PFSK-1 (cell line): ENCODE measurements around the gene ENG.

Source experiments
- FOXP2 ChIP-seq: optimal IDR thresholded peaks from 2 replicates; pipeline ENCODE3; 2011; ENCODE audit warnings: borderline replicate concordance, control low read depth, inconsistent platforms; ENCODE audit not compliant: insufficient read depth; ENCODE audit errors: extremely low read length, extremely low read depth
- POLR2AphosphoS5 ChIP-seq: IDR thresholded peaks from 2 replicates; pipeline ENCODE4 v1.6.1; 2012; ENCODE audit warnings: low read depth, mild to moderate bottlenecking, control low read depth, low read length, moderate library complexity
- REST ChIP-seq, 2 experiments: IDR thresholded peaks; 2 replicates each; pipeline versions ENCODE4 v1.6.1 to v1.8.0; 2011 to 2012; ENCODE audit warnings: low read depth in 2 of 2, low read length in 2 of 2, control low read depth in 1 of 2, inconsistent platforms in 1 of 2, mild to moderate bottlenecking in 1 of 2, moderate library complexity in 1 of 2; ENCODE audit not compliant: insufficient read depth in 1 of 2
- SIN3A ChIP-seq: IDR thresholded peaks from 2 replicates; pipeline ENCODE4 v1.6.1; 2012; ENCODE audit warnings: mild to moderate bottlenecking, low read length, moderate library complexity, borderline replicate concordance; ENCODE audit not compliant: insufficient read depth
- TAF1 ChIP-seq: IDR thresholded peaks from 2 replicates; pipeline ENCODE4 v1.6.1; 2012; ENCODE audit warnings: low read length, control low read depth, borderline replicate concordance; ENCODE audit not compliant: insufficient read depth

Gene ENG

DNA sequence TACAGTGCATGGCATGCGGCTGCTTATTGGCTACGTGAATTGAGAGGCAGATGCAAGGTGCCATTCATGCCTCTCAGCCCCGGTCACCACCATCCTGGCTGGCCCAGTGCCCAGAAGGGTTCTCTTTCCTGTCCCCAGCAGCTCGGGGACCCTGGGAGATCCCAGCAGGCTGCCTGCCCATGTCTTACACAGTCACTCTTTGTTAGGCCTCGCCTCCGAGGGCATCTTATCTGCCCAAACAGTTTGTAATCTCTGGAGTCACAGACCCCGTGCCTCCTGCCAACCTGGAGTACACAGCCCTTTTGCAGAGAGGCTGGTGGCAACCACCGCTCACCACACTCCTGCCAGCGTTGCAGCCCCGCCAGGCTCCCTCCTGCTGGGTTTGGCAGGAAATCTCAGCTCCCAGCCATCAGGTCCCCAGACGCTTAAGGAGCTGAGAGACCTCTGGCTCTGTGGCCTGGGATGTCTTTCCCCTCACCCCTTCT lies 30.0 kb upstream of the ENG start:
- TF ChIP-seq TAF1 = no peak
- no peak for TF ChIP-seq REST (IDR thresholded peaks at IDR 0.05; ENCODE audit: insufficient read depth in 1 of 2, low read depth in 2 of 2, low read length in 2 of 2)
- no peak for TF ChIP-seq FOXP2
- no peak for TF ChIP-seq SIN3A
- no peak for TF ChIP-seq POLR2AphosphoS5

- TF ChIP-seq FOXP2 (no peak), TAF1 (no peak), POLR2AphosphoS5 (no peak), SIN3A (no peak), REST (IDR thresholded peaks at IDR 0.05; ENCODE audit: insufficient read depth in 1 of 2, low read depth in 2 of 2, low read length in 2 of 2) (no peak)
Measured at GRCh38 chr9:127883959-127884358, 29.5 kb upstream of the ENG start.

DNA sequence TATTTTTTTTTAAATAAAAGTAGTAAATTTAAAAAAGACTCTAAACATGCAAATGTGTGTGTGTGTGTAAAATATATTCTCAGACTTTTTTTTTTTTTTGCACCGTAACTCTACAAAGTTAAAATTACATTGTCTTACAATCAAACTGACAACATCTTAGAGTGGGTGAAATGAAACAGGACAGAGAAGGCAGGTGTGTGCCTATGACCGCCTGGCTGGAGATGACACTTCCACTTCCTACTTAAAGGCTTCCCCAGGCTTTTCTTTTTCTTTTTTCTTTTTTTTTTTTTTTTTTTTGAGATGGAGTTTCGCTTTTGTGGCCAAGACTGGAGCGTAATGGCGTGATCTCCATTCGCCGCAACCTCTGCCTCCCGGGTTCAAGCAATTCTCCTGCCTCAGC lies 25.7 kb upstream of the ENG start:
- TF ChIP-seq POLR2AphosphoS5 (no peak), TAF1 (no peak), REST (IDR thresholded peaks at IDR 0.05; ENCODE audit: insufficient read depth in 1 of 2, low read depth in 2 of 2, low read length in 2 of 2) (no peak), SIN3A (no peak), FOXP2 (no peak)

- TF ChIP-seq SIN3A (no peak), TAF1 (no peak)
Measured at GRCh38 chr9:127878652-127879390, 24.4 kb upstream of the ENG start.

- TF ChIP-seq SIN3A (no peak), REST (IDR thresholded peaks at IDR 0.05; ENCODE audit: insufficient read depth in 1 of 2, low read depth in 2 of 2, low read length in 2 of 2) (no peak), POLR2AphosphoS5 (no peak), FOXP2 (no peak), TAF1 (no peak)
Measured at GRCh38 chr9:127878001-127878651, 23.7 kb upstream of the ENG start.
